Effector memory CD8-positive, alpha-beta T cell (primary cell): ENCODE results near the gene XRCC5.
"Not testable (repeated sequence)": the region's sequence is repeated elsewhere in the genome, so short reads cannot be mapped to it uniquely, and the experiment has no call there.

ENCODE experiments used
- ATAC-seq: fragments of 150-1000 bp; cut with Tn5 transposase; replicated peaks from 2 replicates; pipeline ENCODE4 v1.10.0; 2021; ENCODE audit warnings: mild to moderate bottlenecking, moderate library complexity
- DNase-seq, 3 experiments: peaks; one replicate each; pipeline ENCODE4 v3.0.0; 2021
- H3K27ac Mint-ChIP-seq, 2 donors: one replicate each; pipeline ENCODE4 v1.8.0; 2022; ENCODE audit warnings: mild to moderate bottlenecking in 2 of 2, mixed read lengths in 2 of 2, moderate library complexity in 2 of 2
- H3K27me3 Mint-ChIP-seq, 2 donors: one replicate each; pipeline ENCODE4 v1.8.0; 2022; ENCODE audit warnings: mixed read lengths in 2 of 2
- H3K36me3 Mint-ChIP-seq: one replicate; pipeline ENCODE4 v1.8.0; 2022; ENCODE audit warnings: mild to moderate bottlenecking, moderate library complexity, mixed read lengths; ENCODE audit not compliant: insufficient read depth
- H3K4me1 Mint-ChIP-seq, 2 donors: one replicate each; pipeline ENCODE4 v1.8.0; 2022; ENCODE audit warnings: low read depth in 2 of 2, mixed read lengths in 2 of 2
- H3K4me3 Mint-ChIP-seq, 2 donors: one replicate each; pipeline ENCODE4 v1.8.0; 2022; ENCODE audit warnings: mild to moderate bottlenecking in 2 of 2, mixed read lengths in 2 of 2, moderate library complexity in 2 of 2
- H3K9me3 Mint-ChIP-seq, 2 donors: one replicate each; pipeline ENCODE4 v1.8.0; 2022; ENCODE audit warnings: mixed read lengths in 2 of 2

The XRCC5 gene

GRCh38 chr2:216134958-216135541, 25.9 kb downstream of the XRCC5 start:
- Mint-ChIP-seq H3K4me1 (peaks cover 5 to 29% of the 10 kb centered on the region in 2 donors), H3K36me3 (peaks cover 93% of the 10 kb centered on the region)

GRCh38 chr2:216139884-216140283, 30.7 kb downstream of the XRCC5 start:
- Mint-ChIP-seq H3K36me3 (peaks cover 56% of the 10 kb centered on the region), H3K4me3 (no peak overlapping the region), H3K4me1 (peaks cover 3 to 19% of the 10 kb centered on the region in 2 donors), H3K27ac (no peak overlapping the region), H3K9me3 (no peaks in the 10 kb centered on the region), H3K27me3 (no peaks in the 10 kb centered on the region)
- DNase-seq (peak; percentile 9 to 16 (median 11)), ATAC-seq (peak; percentile 65)

More at GRCh38 chr2:216134958-216135541, 25.9 kb downstream of the XRCC5 start:
- H3K27me3 Mint-ChIP-seq = no peaks in the 10 kb centered on the region
- H3K9me3 Mint-ChIP-seq = no peaks in the 10 kb centered on the region
- H3K4me3 Mint-ChIP-seq = no peak overlapping the region
- ATAC-seq = no peak
- peak overlapping the region in 1 of 2 donors; percentile 89 for H3K27ac Mint-ChIP-seq
- no peak for DNase-seq

- not testable (repeated sequence) for ATAC-seq, DNase-seq, H3K4me3 Mint-ChIP-seq, H3K27ac Mint-ChIP-seq, H3K27me3 Mint-ChIP-seq, H3K9me3 Mint-ChIP-seq
- Mint-ChIP-seq H3K4me1 (peaks cover under 1 to 10% of the 10 kb centered on the region in 2 donors), H3K36me3 (peaks cover 40% of the 10 kb centered on the region)
These were observed 32.4 kb downstream of the XRCC5 start for GRCh38 chr2:216141516-216141915.

- no peak overlapping the region for H3K4me3 Mint-ChIP-seq
- peaks cover 38% of the 10 kb centered on the region for H3K36me3 Mint-ChIP-seq
- peaks cover 4 to 16% of the 10 kb centered on the region in 2 donors for H3K4me1 Mint-ChIP-seq
- DNase-seq (no peak), ATAC-seq (no peak)
- no peaks in the 10 kb centered on the region for H3K9me3 Mint-ChIP-seq
- no peaks in the 10 kb centered on the region for H3K27me3 Mint-ChIP-seq
- no peak overlapping the region for H3K27ac Mint-ChIP-seq
These were observed 33.4 kb downstream of the XRCC5 start for GRCh38 chr2:216142540-216142939.

GRCh38 chr2:216144372-216144771, 35.2 kb downstream of the XRCC5 start:
- DNase-seq (no peak), ATAC-seq (no peak)
- no peak overlapping the region for H3K4me3 Mint-ChIP-seq
- H3K36me3 Mint-ChIP-seq = peaks cover 37% of the 10 kb centered on the region
- no peaks in the 10 kb centered on the region for H3K9me3 Mint-ChIP-seq
- H3K27ac Mint-ChIP-seq = no peak overlapping the region
- peaks cover 4 to 11% of the 10 kb centered on the region in 2 donors for H3K4me1 Mint-ChIP-seq
- H3K27me3 Mint-ChIP-seq = no peaks in the 10 kb centered on the region

- H3K4me1 Mint-ChIP-seq = peaks cover 4 to 11% of the 10 kb centered on the region in 2 donors
- H3K36me3 Mint-ChIP-seq = peaks cover 35% of the 10 kb centered on the region
- no peak for DNase-seq
- no peaks in the 10 kb centered on the region for H3K27me3 Mint-ChIP-seq
- no peaks in the 10 kb centered on the region for H3K9me3 Mint-ChIP-seq
- no peak for ATAC-seq
- H3K27ac Mint-ChIP-seq = no peak overlapping the region
- no peak overlapping the region for H3K4me3 Mint-ChIP-seq
These were observed 35.7 kb downstream of the XRCC5 start for GRCh38 chr2:216144857-216145256.

GRCh38 chr2:216146573-216146972, 37.4 kb downstream of the XRCC5 start:
- Mint-ChIP-seq H3K4me1 (peaks cover 5 to 12% of the 10 kb centered on the region in 2 donors), H3K9me3 (no peaks in the 10 kb centered on the region), H3K27ac (peak overlapping the region; percentile 62 to 71), H3K36me3 (peaks cover 39% of the 10 kb centered on the region), H3K4me3 (no peak overlapping the region), H3K27me3 (no peaks in the 10 kb centered on the region)
- ATAC-seq (no peak), DNase-seq (no peak)

GRCh38 chr2:216147172-216148131, 38.3 kb downstream of the XRCC5 start:
- Mint-ChIP-seq H3K27me3 (no peaks in the 10 kb centered on the region), H3K27ac (peak overlapping the region; percentile 62 to 71), H3K4me1 (peaks cover 7 to 15% of the 10 kb centered on the region in 2 donors), H3K4me3 (no peak overlapping the region), H3K9me3 (no peaks in the 10 kb centered on the region), H3K36me3 (peaks cover 48% of the 10 kb centered on the region)
- ATAC-seq (no peak), DNase-seq (no peak)

GRCh38 chr2:216148983-216149382, 39.8 kb downstream of the XRCC5 start:
- no peak for ATAC-seq
- DNase-seq = no peak
- Mint-ChIP-seq H3K27me3 (no peaks in the 10 kb centered on the region), H3K9me3 (no peaks in the 10 kb centered on the region), H3K4me3 (no peak overlapping the region), H3K27ac (peak overlapping the region; percentile 44 to 71), H3K36me3 (peaks cover 61% of the 10 kb centered on the region), H3K4me1 (peaks cover 9 to 23% of the 10 kb centered on the region in 2 donors)

GRCh38 chr2:216149741-216150140, 40.6 kb downstream of the XRCC5 start:
- Mint-ChIP-seq H3K4me3 (no peak overlapping the region), H3K36me3 (peaks cover 66% of the 10 kb centered on the region), H3K9me3 (no peaks in the 10 kb centered on the region), H3K27me3 (no peaks in the 10 kb centered on the region), H3K27ac (peak overlapping the region; percentile 44 to 59), H3K4me1 (peaks cover 9 to 27% of the 10 kb centered on the region in 2 donors)
- ATAC-seq = no peak
- no peak for DNase-seq

- no peaks in the 10 kb centered on the region for H3K9me3 Mint-ChIP-seq
- no peak overlapping the region for H3K4me3 Mint-ChIP-seq
- H3K27ac Mint-ChIP-seq = peak overlapping the region in 1 of 2 donors; percentile 59
- peaks cover 77% of the 10 kb centered on the region for H3K36me3 Mint-ChIP-seq
- peaks cover 9 to 33% of the 10 kb centered on the region in 2 donors for H3K4me1 Mint-ChIP-seq
- ATAC-seq (no peak), DNase-seq (no peak)
- no peaks in the 10 kb centered on the region for H3K27me3 Mint-ChIP-seq
These were observed 42.3 kb downstream of the XRCC5 start for GRCh38 chr2:216151313-216152025.

- no peak overlapping the region for H3K27ac Mint-ChIP-seq
- H3K4me3 Mint-ChIP-seq = no peak overlapping the region
- H3K27me3 Mint-ChIP-seq = no peaks in the 10 kb centered on the region
- ATAC-seq (no peak), DNase-seq (no peak)
- H3K36me3 Mint-ChIP-seq = peaks cover 80% of the 10 kb centered on the region
- H3K4me1 Mint-ChIP-seq = peaks cover 12 to 38% of the 10 kb centered on the region in 2 donors
- no peaks in the 10 kb centered on the region for H3K9me3 Mint-ChIP-seq
These were observed 46.8 kb downstream of the XRCC5 start for GRCh38 chr2:216155954-216156353.

GRCh38 chr2:216156822-216157221, 47.7 kb downstream of the XRCC5 start:
- H3K4me3 Mint-ChIP-seq = no peak overlapping the region
- no peak overlapping the region for H3K27ac Mint-ChIP-seq

More at GRCh38 chr2:216156822-216157221, 47.7 kb downstream of the XRCC5 start:
- DNase-seq (no peak), ATAC-seq (no peak)
- Mint-ChIP-seq H3K9me3 (no peaks in the 10 kb centered on the region), H3K36me3 (peaks cover 82% of the 10 kb centered on the region), H3K4me1 (peaks cover 9 to 35% of the 10 kb centered on the region in 2 donors), H3K27me3 (no peaks in the 10 kb centered on the region)
